ENCODE data around the gene ELAVL1. TPM values are rescaled to one million over a fixed set of nuclear protein-coding genes. Genes with fewer than 3 reads are reported as not detected.

Gene ELAVL1
- total RNA-seq, 1 donor from 2014 or later = 122 TPM

GRCh38 chr19:7927605-7928333 is 77.7 kb downstream of the ELAVL1 start:
- TF ChIP-seq CTCF (IDR thresholded peaks at IDR 0.05; ENCODE audit: partially characterized antibody, unreplicated experiment) = no peak
- Mint-ChIP-seq H3K4me3 (ENCODE audit: unreplicated experiment) (no peak overlapping the region), H3K4me1 (ENCODE audit: low read depth, unreplicated experiment) (peaks cover 6% of the 10 kb centered on the region), H3K9me3 (ENCODE audit: unreplicated experiment) (peaks cover 14% of the 10 kb centered on the region), H3K27ac (ENCODE audit: unreplicated experiment) (no peak overlapping the region), H3K27me3 (ENCODE audit: unreplicated experiment) (peaks cover 16% of the 10 kb centered on the region), H3K36me3 (ENCODE audit: unreplicated experiment) (no peaks in the 10 kb centered on the region)
- no peak for DNase-seq

GRCh38 chr19:7926727-7927604 is 78.5 kb downstream of the ELAVL1 start:
- H3K27ac Mint-ChIP-seq (ENCODE audit: unreplicated experiment) = peak overlapping the region; percentile 53
- peaks cover 18% of the 10 kb centered on the region for H3K27me3 Mint-ChIP-seq (ENCODE audit: unreplicated experiment)
- DNase-seq = no peak
- no peaks in the 10 kb centered on the region for H3K36me3 Mint-ChIP-seq (ENCODE audit: unreplicated experiment)
- H3K4me1 Mint-ChIP-seq (ENCODE audit: low read depth, unreplicated experiment) = peaks cover 6% of the 10 kb centered on the region
- H3K9me3 Mint-ChIP-seq (ENCODE audit: unreplicated experiment) = peaks cover 14% of the 10 kb centered on the region
- H3K4me3 Mint-ChIP-seq (ENCODE audit: unreplicated experiment) = peak overlapping the region; percentile 85
- TF ChIP-seq CTCF (IDR thresholded peaks at IDR 0.05; ENCODE audit: partially characterized antibody, unreplicated experiment) = peak; percentile 20

- no peak for TF ChIP-seq CTCF (IDR thresholded peaks at IDR 0.05; ENCODE audit: partially characterized antibody, unreplicated experiment)
- DNase-seq = peak; percentile 91
- H3K4me1 Mint-ChIP-seq (ENCODE audit: low read depth, unreplicated experiment) = peaks cover 6% of the 10 kb centered on the region
- no peaks in the 10 kb centered on the region for H3K36me3 Mint-ChIP-seq (ENCODE audit: unreplicated experiment)
- peaks cover 14% of the 10 kb centered on the region for H3K9me3 Mint-ChIP-seq (ENCODE audit: unreplicated experiment)
- H3K27ac Mint-ChIP-seq (ENCODE audit: unreplicated experiment) = peak within 1 kb of the TSS; percentile 92
- peak within 1 kb of the TSS; percentile 92 for H3K4me3 Mint-ChIP-seq (ENCODE audit: unreplicated experiment)
- H3K27me3 Mint-ChIP-seq (ENCODE audit: unreplicated experiment) = peaks cover 19% of the 10 kb centered on the region
Measured at GRCh38 chr19:7926021-7926726, 79.3 kb downstream of the ELAVL1 start, which contains the start of gene CTXN1. CTXN1 (minus strand) TSS chr19:7926135; CDS start chr19:7925538, 597 bp downstream.

- H3K27ac Mint-ChIP-seq (ENCODE audit: unreplicated experiment) = peak overlapping the region; percentile 92
- peaks cover 6% of the 10 kb centered on the region for H3K4me1 Mint-ChIP-seq (ENCODE audit: low read depth, unreplicated experiment)
- peak overlapping the region; percentile 92 for H3K4me3 Mint-ChIP-seq (ENCODE audit: unreplicated experiment)
- no peaks in the 10 kb centered on the region for H3K36me3 Mint-ChIP-seq (ENCODE audit: unreplicated experiment)
- DNase-seq = peak; percentile 97
- peaks cover 17% of the 10 kb centered on the region for H3K9me3 Mint-ChIP-seq (ENCODE audit: unreplicated experiment)
- peaks cover 18% of the 10 kb centered on the region for H3K27me3 Mint-ChIP-seq (ENCODE audit: unreplicated experiment)
- peak; percentile 98 for TF ChIP-seq CTCF (IDR thresholded peaks at IDR 0.05; ENCODE audit: partially characterized antibody, unreplicated experiment)
Measured at GRCh38 chr19:7925171-7925851, 80.1 kb downstream of the ELAVL1 start.
